Pericardium fibroblast (primary cell): Measurements from ENCODE around the gene ARHGEF25. TPM values are rescaled to one million over a fixed set of nuclear protein-coding genes. Genes with fewer than 3 reads are reported as not detected.

Source experiments
- total RNA-seq: library from RNA; depleted of rRNA; stranded (reverse); fragments of >200 nt; gene quantifications from 2 replicates; pipeline ENCODE4 v1.2.3, GENCODE V29; 2015

The ARHGEF25 gene
- total RNA-seq, result 10.4 and 10.8 TPM in 2 replicates

DNA sequence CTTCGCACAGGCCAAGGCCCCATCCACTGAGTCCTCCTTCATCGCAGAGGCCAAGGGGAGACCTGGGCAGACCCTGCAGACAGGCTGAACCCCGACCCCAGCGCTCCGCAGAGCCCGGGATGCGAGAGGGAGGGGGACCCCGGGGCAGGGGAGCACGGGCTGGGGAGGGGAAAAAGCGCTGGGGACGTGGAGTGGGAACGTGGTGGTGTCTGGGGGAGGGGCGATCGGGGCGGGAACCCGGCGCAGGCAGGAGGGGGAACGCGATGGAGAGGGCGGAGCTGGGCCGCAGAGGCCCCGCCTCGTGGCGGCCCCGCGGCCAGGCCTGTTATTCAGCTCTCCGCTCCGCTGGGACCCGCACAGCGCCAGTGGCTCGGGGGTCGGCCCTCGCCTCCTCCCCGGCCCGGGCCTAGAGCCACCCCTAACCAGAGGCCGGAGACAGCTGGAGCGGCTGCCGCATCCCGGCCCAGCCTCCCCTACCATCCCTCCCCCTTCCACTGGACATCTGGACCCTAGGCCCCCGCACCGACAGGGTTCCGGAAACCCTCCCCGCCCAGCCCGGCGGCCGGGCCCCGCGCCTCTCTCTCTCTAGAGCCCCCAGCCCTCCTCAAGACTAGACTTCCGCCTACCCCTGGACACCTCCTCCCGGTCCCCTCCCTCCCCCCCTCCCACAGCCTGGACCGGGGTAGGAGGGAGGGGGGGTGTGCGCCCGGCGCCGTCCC is at the start of gene ARHGEF25:
ARHGEF25 (plus strand) TSS at position 328 of the 719 bp plus-strand sequence. CDS start 460 bp downstream, outside the sequence.

DNA sequence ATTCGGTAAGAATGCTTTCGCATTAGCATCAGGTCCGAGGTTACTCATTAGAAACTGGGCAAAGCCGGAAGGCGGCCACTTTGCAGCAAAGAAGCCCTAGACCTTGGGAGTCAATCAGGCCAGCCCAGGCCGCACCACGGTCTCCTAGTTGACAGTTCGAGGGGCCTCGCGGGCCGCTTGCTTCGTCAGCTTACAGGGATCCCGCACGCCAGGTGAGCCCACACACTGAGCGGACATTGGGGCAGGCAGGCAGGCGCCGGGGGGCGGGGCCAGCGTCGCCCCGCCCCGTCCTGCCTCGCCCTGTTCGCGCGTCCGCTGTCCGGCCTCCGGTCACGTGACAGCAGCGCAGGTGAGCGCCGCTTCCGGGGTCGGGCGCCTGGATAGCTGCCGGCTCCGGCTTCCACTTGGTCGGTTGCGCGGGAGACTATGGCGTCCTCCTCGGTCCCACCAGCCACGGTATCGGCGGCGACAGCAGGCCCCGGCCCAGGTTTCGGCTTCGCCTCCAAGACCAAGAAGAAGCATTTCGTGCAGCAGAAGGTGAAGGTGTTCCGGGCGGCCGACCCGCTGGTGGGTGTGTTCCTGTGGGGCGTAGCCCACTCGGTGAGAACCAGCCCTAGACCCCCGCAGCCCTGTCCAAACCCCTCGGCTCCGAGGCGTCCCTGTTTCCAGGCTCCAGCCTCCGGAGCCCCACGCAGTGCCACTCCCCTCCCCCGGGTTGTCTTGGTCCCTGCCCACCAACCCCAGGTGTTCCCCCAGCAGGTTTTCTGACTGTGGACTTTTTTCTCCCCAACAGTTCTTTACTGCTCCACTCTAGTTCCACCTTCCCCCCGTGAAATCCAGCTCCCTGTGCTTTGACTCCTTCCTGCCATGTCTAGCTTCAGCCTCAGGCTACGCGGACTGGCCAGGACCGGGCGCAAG is 20.1 kb upstream of the ARHGEF25 start, which contains the start of gene PIP4K2C:
PIP4K2C (plus strand) TSS at position 329 of the 918 bp plus-strand sequence; CDS start at position 427, 98 bp downstream.

DNA sequence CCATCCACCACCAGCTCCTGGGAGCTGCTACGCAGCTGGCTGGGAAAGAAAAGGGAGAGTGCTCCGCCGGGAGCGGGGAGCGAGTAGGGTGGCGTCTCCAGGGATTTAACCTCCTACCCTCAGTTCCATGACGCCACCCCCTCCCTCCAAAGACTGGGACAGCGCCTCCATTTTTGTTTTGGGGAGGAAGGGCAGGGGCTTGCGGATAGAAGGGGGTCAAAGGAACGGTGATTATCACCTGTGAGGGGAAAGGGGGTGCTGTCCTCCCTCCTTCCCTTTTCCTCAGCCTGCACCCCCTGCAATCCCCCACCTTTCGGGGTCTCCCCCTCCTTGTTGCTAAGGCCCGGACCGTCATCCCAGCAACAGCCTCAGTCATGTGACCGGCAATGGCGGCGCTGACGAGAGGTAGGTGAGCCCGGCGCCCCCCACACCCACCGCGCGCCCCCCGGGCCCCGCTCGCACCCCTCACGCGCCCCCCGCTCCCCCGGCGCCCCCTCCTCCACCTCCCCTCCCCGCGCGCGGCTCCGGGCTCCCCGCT is 6.7 kb upstream of the ARHGEF25 start, which contains the start of gene DTX3:
DTX3 (plus strand) TSS at position 371 of the 538 bp plus-strand sequence. CDS start 1,694 bp downstream, outside the sequence.

DNA sequence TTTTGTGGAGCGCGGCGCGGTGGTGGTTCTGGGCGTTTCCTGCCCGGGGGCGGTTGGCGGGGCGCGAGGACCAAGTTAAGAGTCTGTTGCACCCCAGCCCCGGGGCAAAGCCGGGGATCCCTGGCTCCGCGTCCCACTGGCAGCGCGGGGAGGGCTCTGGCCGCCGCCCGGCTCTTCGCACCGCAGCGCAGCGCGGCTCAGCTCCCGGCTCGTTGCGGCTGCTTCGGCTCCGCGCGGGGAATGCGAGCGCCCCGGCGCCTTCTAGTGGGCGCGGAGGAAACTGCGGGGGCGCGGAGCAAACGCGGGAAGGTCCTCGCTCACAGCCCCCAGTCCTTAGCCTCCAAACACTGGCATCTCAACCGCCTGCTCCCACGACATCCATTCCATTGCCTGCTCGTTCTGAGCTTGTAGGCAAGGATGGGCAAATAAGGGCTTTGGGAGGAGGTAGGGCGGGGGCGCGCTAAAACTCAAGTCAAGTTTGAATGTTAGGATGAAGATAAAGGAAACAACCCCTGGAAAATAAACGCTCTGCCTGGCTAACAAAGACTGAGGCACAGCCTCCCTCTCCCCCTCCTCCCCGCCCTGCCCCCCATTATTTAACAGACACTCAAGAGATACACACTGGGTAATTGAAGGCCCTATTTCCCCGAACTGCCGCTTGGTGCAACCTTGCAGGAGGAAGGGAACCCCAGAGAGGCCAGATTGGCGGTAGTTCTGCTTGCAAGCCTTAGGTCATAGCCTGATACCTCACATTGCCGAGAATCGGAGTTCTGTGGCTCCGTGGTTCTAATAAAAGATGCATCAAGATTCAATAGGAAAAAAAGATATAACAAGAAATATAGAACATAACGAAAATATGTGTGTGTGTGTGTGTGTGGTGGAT is 22.0 kb downstream of the ARHGEF25 start, which contains the start of gene B4GALNT1:
B4GALNT1 (minus strand) TSS at position 244 of the 883 bp plus-strand sequence. CDS start 1,069 bp downstream, outside the sequence.

Other genes starting within 250 kb of the ARHGEF25 start
- gene R3HDM2, start 180.4 kb upstream of the ARHGEF25 start, total RNA-seq, result 17.7 and 29.1 TPM in 2 replicates
- 0.09 TPM in 1 of 2 replicates, not detected in the other for gene INHBC, start 176.7 kb upstream of the ARHGEF25 start, total RNA-seq
- 7.0 and 7.2 TPM in 2 replicates for gene INHBE, start 156.1 kb upstream of the ARHGEF25 start, total RNA-seq
- 0.68 and 1.3 TPM in 2 replicates for gene GLI1, start 151.7 kb upstream of the ARHGEF25 start, total RNA-seq
- 0.23 TPM in 1 of 2 replicates, not detected in the other for gene ARHGAP9, start 131.6 kb upstream of the ARHGEF25 start, total RNA-seq
- gene MARS1, start 123.4 kb upstream of the ARHGEF25 start, total RNA-seq, result 101 and 103 TPM in 2 replicates
- gene DDIT3, start 90.9 kb upstream of the ARHGEF25 start, total RNA-seq, result 51.3 and 55.1 TPM in 2 replicates
- gene MBD6, start 88.6 kb upstream of the ARHGEF25 start, total RNA-seq, result 5.1 and 8.8 TPM in 2 replicates
- 155 and 186 TPM in 2 replicates for gene DCTN2, start 64.2 kb upstream of the ARHGEF25 start, total RNA-seq
- gene KIF5A, start 61.4 kb upstream of the ARHGEF25 start, total RNA-seq, result 0.17 TPM in 1 of 2 replicates, not detected in the other
- gene PIP4K2C, start 20.2 kb upstream of the ARHGEF25 start, total RNA-seq, result 7.4 and 7.6 TPM in 2 replicates
- gene DTX3, start 6.6 kb upstream of the ARHGEF25 start, total RNA-seq, result 6.6 and 8.6 TPM in 2 replicates
- 0.17 TPM in 1 of 2 replicates, not detected in the other for gene B4GALNT1, start 21.8 kb downstream of the ARHGEF25 start, total RNA-seq
- 191 and 216 TPM in 2 replicates for gene OS9, start 82.7 kb downstream of the ARHGEF25 start, total RNA-seq
- gene AGAP2, start 127.3 kb downstream of the ARHGEF25 start, total RNA-seq, result under 0.01 and 0.23 TPM in 2 replicates
- 60.6 and 72.7 TPM in 2 replicates for gene TSPAN31, start 133.6 kb downstream of the ARHGEF25 start, total RNA-seq
- gene CDK4, start 140.9 kb downstream of the ARHGEF25 start, total RNA-seq, result 203 and 231 TPM in 2 replicates
- 1.8 and 3.6 TPM in 2 replicates for gene MARCHF9, start 143.7 kb downstream of the ARHGEF25 start, total RNA-seq
- gene CYP27B1, start 155.6 kb downstream of the ARHGEF25 start, total RNA-seq, result 0.68 and 1.6 TPM in 2 replicates
- 8.5 and 20.0 TPM in 2 replicates for gene METTL1, start 160.7 kb downstream of the ARHGEF25 start, total RNA-seq
- 5.4 and 7.7 TPM in 2 replicates for gene EEF1AKMT3, start 161.2 kb downstream of the ARHGEF25 start, total RNA-seq
- 13.6 and 18.3 TPM in 2 replicates for gene TSFM, start 171.4 kb downstream of the ARHGEF25 start, total RNA-seq
- 1.8 and 3.6 TPM in 2 replicates for gene AVIL, start 207.3 kb downstream of the ARHGEF25 start, total RNA-seq
- gene CTDSP2, start 235.3 kb downstream of the ARHGEF25 start, total RNA-seq, result 151 and 175 TPM in 2 replicates